AG10803 (cell line): ENCODE measurements around the gene SMYD3.

Experiments
- DNase-seq: peaks from one replicate; pipeline ENCODE4 v3.0.0; 2010; ENCODE audit warnings: low read depth
- H3K4me3 ChIP-seq: 2 replicates; pipeline ENCODE4 v1.5.1; 2011; ENCODE audit warnings: mild to moderate bottlenecking, low read length, control low read depth
- TF ChIP-seq, protein P1 (sequence below): conservative IDR thresholded peaks from 2 replicates; pipeline ENCODE4 v1.5.1; 2011; ENCODE audit warnings: mild to moderate bottlenecking, low read length, control low read depth, inconsistent platforms

Gene SMYD3

DNA sequence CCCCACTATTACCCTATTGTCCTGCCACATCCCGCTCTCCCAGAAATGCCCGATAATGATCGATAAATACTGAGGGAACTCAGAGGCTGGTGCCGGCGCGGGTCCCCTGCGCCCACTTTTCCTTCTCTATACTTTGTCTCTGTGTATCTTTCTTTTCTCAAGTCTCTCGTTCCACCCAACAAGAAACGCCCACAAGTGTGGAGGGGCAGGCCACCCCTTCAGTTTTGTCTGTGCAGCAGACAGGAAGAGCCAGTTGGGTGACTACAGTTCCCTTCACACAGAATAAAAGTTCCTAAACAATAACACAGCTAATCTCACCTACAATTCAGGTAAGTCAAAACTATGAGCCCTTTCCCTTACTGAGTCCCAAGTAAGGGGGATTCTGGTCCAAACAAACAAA is 423.7 kb downstream of the SMYD3 start:
- no peak for DNase-seq
- no peak overlapping the region for H3K4me3 ChIP-seq
- TF ChIP-seq, protein P1, sequence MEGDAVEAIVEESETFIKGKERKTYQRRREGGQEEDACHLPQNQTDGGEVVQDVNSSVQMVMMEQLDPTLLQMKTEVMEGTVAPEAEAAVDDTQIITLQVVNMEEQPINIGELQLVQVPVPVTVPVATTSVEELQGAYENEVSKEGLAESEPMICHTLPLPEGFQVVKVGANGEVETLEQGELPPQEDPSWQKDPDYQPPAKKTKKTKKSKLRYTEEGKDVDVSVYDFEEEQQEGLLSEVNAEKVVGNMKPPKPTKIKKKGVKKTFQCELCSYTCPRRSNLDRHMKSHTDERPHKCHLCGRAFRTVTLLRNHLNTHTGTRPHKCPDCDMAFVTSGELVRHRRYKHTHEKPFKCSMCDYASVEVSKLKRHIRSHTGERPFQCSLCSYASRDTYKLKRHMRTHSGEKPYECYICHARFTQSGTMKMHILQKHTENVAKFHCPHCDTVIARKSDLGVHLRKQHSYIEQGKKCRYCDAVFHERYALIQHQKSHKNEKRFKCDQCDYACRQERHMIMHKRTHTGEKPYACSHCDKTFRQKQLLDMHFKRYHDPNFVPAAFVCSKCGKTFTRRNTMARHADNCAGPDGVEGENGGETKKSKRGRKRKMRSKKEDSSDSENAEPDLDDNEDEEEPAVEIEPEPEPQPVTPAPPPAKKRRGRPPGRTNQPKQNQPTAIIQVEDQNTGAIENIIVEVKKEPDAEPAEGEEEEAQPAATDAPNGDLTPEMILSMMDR, result no peak

DNA sequence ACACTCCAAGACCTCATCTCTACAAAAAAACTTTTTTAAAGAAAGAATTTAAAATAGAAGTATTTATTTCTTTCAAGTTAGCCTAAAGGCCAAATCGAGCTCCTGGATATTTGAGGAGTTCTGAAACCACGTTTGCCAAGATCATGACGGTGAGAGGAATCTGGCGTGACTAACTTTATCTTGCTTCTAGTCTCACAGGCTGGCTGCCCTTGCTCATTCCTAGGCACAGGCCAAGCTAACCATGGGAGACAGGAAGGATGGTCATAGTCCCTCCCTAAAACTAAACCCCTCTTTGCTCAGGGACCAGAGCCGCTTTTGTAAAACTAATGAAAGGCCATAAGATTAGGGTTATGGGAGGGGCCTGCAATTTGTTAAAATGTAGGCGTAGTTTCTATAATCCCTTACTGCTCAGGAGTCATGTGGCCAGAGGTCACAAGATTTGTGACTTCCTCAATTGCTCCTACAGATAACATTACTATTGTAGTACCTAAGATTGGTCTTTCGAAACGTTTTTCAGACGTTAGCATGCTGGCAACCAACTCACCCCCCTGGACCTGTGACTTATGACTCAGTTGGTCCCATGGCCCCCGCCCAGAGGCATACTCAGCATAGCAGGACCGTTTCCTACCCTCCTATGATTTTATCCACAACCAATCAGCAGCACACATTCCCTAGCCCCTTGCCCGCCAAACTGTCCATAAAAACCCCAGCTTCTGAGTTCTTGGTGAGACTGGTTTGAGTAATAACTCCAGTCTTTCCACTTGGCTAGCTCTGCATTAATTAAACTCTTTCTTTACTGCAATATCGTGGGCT is 425.0 kb downstream of the SMYD3 start:
- TF ChIP-seq, protein P1, result no peak
- no peak overlapping the region for H3K4me3 ChIP-seq
- DNase-seq, result no peak

DNA sequence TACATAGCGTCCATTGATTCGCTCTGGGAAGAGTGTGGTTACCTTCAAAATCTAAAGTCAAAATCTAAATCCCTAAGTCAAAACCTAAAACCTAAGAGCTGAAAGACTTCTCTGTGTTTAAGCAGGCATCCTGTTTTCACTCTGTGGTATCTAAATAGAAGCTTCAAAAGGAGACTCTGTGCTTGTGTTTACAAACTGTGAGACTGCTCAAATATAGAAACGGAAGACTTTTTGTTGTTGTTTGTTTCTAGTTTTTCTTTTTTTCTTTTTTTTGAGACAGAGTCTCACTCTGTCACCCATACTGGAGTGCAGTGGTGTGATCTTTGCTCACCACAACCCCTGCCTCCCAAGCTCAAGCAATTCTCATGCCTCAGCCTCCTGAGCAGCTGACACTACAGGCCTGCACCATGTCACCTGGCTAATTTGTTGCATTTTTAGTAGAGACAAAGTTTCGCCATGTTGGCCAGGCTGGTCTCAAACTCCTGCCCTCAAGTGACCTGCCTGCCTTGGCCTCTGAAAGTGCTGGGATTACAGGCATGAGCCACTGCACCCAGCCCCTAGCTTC is 425.9 kb downstream of the SMYD3 start:
- TF ChIP-seq, protein P1, result no peak
- no peak overlapping the region for H3K4me3 ChIP-seq
- no peak for DNase-seq

DNA sequence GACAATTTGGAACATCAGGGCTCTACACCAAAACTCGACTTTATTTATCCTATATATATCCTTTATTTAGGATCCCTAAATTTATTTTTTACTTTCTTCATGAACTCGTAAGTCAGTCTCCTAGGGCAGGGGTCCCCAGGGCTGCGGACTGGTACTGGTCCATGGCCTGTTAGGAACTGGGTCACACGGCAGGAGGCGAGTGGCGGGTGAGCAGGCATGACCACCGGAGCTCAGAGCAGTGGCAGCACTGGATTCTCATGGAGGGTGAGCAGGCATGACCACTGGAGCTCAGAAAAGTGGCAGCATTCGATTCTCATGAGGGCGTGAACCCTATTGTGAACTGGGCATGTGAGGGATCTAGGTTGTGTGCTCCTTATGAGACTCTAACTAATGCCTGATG is 427.0 kb downstream of the SMYD3 start:
- TF ChIP-seq, protein P1, result no peak
- no peak for DNase-seq
- no peak overlapping the region for H3K4me3 ChIP-seq

DNA sequence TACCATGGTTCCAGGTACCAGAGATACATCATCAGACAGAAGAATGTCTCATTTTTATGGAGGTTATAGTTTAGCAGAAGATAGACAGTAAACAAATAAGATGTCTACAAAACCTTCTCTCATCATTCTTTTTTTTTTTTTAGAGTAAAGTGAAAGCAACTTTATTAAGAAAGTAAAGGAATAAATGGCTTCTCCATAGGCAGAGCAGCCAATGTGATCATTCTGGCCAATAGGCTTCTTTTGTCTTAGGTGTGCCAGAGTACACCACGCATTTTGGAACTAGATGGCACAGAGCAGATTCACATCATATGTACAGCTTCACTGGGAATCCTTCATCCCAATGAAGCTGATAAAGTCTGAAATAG is 428.2 kb downstream of the SMYD3 start:
- no peak overlapping the region for H3K4me3 ChIP-seq
- TF ChIP-seq, protein P1, result no peak
- DNase-seq, result no peak

DNA sequence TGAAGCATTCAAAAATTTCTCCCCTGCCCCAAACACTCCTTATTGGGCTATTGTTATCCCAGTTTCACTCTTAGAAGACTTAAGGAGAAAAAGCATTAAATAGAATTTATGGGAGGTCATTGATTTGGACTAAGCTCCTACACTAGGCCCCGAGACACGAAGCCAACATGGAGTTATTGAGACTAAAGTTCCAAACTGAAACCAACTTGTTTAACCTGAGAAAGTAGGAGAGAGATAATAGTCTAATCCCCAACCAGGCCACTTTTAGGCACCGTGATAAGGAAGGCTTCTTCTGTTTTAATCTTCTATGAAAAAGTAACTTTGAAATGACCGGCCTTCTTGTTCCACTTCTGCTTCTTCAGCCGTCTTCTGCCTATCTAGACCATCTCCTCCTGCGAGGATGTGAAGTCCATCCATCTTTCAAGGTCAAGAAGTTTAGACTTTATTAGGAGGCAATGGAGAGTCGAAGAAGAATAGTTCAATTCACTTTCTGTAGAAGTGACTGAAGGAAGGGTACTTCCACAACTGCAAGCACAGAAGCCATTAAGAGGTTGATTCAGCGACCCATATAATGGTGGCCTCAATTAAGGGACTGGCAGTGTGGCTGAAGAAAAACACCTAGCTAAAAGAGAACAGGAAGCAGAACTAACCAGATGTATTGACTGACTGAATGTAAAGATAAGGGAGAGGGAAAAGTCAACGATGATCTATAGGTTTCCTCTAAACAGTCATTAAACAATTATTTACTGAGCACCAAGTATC is 428.8 kb downstream of the SMYD3 start:
- TF ChIP-seq, protein P1, result no peak
- DNase-seq, result no peak
- H3K4me3 ChIP-seq, result no peak overlapping the region
